ENCODE measurements around the gene ITPR3. TPM values are rescaled to one million over a fixed set of nuclear protein-coding genes. Genes with fewer than 3 reads are reported as not detected.

Gene ITPR3
- total RNA-seq, 1 donor from 2014 or later: 17.7 TPM

DNA sequence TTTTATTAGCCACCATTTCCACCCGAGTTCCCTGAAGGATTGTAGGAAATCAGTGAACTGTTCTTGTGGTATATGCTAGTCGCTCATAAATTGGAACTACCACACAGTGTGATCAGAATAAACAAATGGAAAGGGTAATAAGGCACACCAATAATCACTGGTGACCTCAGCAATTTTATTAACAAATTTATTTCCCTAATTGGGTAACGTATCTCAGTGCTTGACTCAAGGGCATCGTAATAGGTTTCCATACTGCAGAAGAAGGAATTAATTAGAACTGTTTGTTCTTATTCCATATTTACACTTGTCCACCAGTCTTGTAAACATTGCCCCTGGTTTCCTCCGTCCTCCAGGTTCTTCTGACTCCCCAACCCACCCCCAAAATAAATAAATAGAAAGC is 100.4 kb downstream of the ITPR3 start:
- no peak overlapping the region for H3K27ac Mint-ChIP-seq (ENCODE audit: unreplicated experiment)
- Histone ChIP-seq H3K4me3 (ENCODE audit: insufficient read depth, low read depth, low read length) (no peak overlapping the region), H3K9ac (ENCODE audit: low read length) (no peak overlapping the region), H3K27me3 (ENCODE audit: insufficient read depth, low read length) (peaks cover 52% of the 10 kb centered on the region), H3K79me2 (ENCODE audit: insufficient read depth, low read length) (no peaks in the 10 kb centered on the region), H3K9me3 (ENCODE audit: insufficient read depth, low read depth, low read length) (no peaks in the 10 kb centered on the region), H3K27ac (ENCODE audit: low read depth, low read length) (no peak overlapping the region), H3K4me1 (ENCODE audit: insufficient read depth, low read length) (no peaks in the 10 kb centered on the region), H2AFZ (ENCODE audit: low read depth, low read length) (no peak overlapping the region), H3K36me3 (ENCODE audit: insufficient read depth, low read length) (no peaks in the 10 kb centered on the region), H4K20me1 (ENCODE audit: insufficient read depth, low read length) (no peaks in the 10 kb centered on the region), H3K4me2 (ENCODE audit: low read length) (no peak overlapping the region)
- H3K4me1 Mint-ChIP-seq (ENCODE audit: low read depth, unreplicated experiment): no peaks in the 10 kb centered on the region
- H3K9me3 Mint-ChIP-seq (ENCODE audit: unreplicated experiment): no peaks in the 10 kb centered on the region
- H3K36me3 Mint-ChIP-seq (ENCODE audit: low read depth, unreplicated experiment): peaks cover 4% of the 10 kb centered on the region
- H3K4me3 Mint-ChIP-seq (ENCODE audit: unreplicated experiment): no peak overlapping the region
- TF ChIP-seq EZH2 (IDR thresholded peaks at IDR 0.05; ENCODE audit: insufficient read depth, low read length): no peak
- TF ChIP-seq, protein P1, sequence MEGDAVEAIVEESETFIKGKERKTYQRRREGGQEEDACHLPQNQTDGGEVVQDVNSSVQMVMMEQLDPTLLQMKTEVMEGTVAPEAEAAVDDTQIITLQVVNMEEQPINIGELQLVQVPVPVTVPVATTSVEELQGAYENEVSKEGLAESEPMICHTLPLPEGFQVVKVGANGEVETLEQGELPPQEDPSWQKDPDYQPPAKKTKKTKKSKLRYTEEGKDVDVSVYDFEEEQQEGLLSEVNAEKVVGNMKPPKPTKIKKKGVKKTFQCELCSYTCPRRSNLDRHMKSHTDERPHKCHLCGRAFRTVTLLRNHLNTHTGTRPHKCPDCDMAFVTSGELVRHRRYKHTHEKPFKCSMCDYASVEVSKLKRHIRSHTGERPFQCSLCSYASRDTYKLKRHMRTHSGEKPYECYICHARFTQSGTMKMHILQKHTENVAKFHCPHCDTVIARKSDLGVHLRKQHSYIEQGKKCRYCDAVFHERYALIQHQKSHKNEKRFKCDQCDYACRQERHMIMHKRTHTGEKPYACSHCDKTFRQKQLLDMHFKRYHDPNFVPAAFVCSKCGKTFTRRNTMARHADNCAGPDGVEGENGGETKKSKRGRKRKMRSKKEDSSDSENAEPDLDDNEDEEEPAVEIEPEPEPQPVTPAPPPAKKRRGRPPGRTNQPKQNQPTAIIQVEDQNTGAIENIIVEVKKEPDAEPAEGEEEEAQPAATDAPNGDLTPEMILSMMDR (IDR thresholded peaks at IDR 0.05; ENCODE audit: insufficient read depth, low read depth, low read length): no peak
- no peak for FAIRE-seq
- DNase-seq (ENCODE audit: low read depth): no peak
- peaks cover 42% of the 10 kb centered on the region for H3K27me3 Mint-ChIP-seq (ENCODE audit: low read depth, unreplicated experiment)

DNA sequence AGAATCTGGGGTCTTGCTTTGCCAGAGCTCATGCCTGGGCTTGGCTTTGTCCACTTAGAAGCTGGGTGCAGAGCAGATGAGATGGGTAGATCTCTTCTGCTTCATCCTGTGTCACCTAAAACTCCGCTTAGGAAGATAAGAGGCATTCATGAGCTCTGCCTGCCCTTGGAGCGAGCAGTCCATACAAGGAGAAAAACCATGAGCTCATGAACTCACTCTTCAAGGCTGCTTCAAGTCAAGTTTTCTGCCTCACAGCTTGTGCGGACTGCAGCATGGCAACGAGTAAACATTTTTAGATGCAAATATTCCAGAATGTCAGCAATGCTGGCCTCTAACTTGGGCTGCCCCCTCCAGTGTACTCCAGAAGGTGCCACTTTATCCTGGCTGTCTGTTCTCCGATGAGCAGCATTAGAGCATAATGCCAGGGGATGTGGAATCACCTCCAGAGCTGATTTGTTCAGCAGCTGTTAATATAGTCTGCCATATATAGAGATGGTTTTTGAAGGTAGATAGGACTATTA is 101.0 kb downstream of the ITPR3 start:
- no peak for TF ChIP-seq EZH2 (IDR thresholded peaks at IDR 0.05; ENCODE audit: insufficient read depth, low read length)
- TF ChIP-seq, protein P1 (IDR thresholded peaks at IDR 0.05; ENCODE audit: insufficient read depth, low read depth, low read length): no peak
- Mint-ChIP-seq H3K27ac (ENCODE audit: unreplicated experiment) (no peak overlapping the region), H3K9me3 (ENCODE audit: unreplicated experiment) (no peaks in the 10 kb centered on the region)

GRCh38 chr6:33723371-33724085 is 102.4 kb downstream of the ITPR3 start:
- no peak overlapping the region for H3K9ac ChIP-seq (ENCODE audit: low read length)
- Mint-ChIP-seq H3K36me3 (ENCODE audit: low read depth, unreplicated experiment) (peaks cover 4% of the 10 kb centered on the region), H3K4me1 (ENCODE audit: low read depth, unreplicated experiment) (no peaks in the 10 kb centered on the region), H3K4me3 (ENCODE audit: unreplicated experiment) (no peak overlapping the region), H3K27me3 (ENCODE audit: low read depth, unreplicated experiment) (peaks cover 52% of the 10 kb centered on the region), H3K27ac (ENCODE audit: unreplicated experiment) (no peak overlapping the region), H3K9me3 (ENCODE audit: unreplicated experiment) (peaks cover 2% of the 10 kb centered on the region)
- H3K9me3 ChIP-seq (ENCODE audit: insufficient read depth, low read depth, low read length): no peaks in the 10 kb centered on the region
- H2AFZ ChIP-seq (ENCODE audit: low read depth, low read length): no peak overlapping the region
- no peak overlapping the region for H3K27ac ChIP-seq (ENCODE audit: low read depth, low read length)
- H3K27me3 ChIP-seq (ENCODE audit: insufficient read depth, low read length): peaks cover 57% of the 10 kb centered on the region
- no peak overlapping the region for H3K4me3 ChIP-seq (ENCODE audit: insufficient read depth, low read depth, low read length)
- no peak for TF ChIP-seq EZH2 (IDR thresholded peaks at IDR 0.05; ENCODE audit: insufficient read depth, low read length)
- TF ChIP-seq, protein P1 (IDR thresholded peaks at IDR 0.05; ENCODE audit: insufficient read depth, low read depth, low read length): no peak
- FAIRE-seq (no peak), DNase-seq (ENCODE audit: low read depth) (no peak)
- H3K79me2 ChIP-seq (ENCODE audit: insufficient read depth, low read length): no peaks in the 10 kb centered on the region
- H4K20me1 ChIP-seq (ENCODE audit: insufficient read depth, low read length): no peaks in the 10 kb centered on the region
- H3K4me2 ChIP-seq (ENCODE audit: low read length): no peak overlapping the region
- H3K36me3 ChIP-seq (ENCODE audit: insufficient read depth, low read length): no peaks in the 10 kb centered on the region
- H3K4me1 ChIP-seq (ENCODE audit: insufficient read depth, low read length): no peaks in the 10 kb centered on the region

More for the DNA sequence above, 101.0 kb downstream of the ITPR3 start:
- DNase-seq (ENCODE audit: low read depth): no peak
- Histone ChIP-seq H4K20me1 (ENCODE audit: insufficient read depth, low read length) (no peaks in the 10 kb centered on the region), H2AFZ (ENCODE audit: low read depth, low read length) (no peak overlapping the region), H3K4me3 (ENCODE audit: insufficient read depth, low read depth, low read length) (no peak overlapping the region), H3K27me3 (ENCODE audit: insufficient read depth, low read length) (peaks cover 52% of the 10 kb centered on the region), H3K9me3 (ENCODE audit: insufficient read depth, low read depth, low read length) (no peaks in the 10 kb centered on the region), H3K79me2 (ENCODE audit: insufficient read depth, low read length) (no peaks in the 10 kb centered on the region), H3K36me3 (ENCODE audit: insufficient read depth, low read length) (no peaks in the 10 kb centered on the region), H3K9ac (ENCODE audit: low read length) (no peak overlapping the region), H3K27ac (ENCODE audit: low read depth, low read length) (no peak overlapping the region), H3K4me2 (ENCODE audit: low read length) (no peak overlapping the region), H3K4me1 (ENCODE audit: insufficient read depth, low read length) (no peaks in the 10 kb centered on the region)
- Mint-ChIP-seq H3K4me1 (ENCODE audit: low read depth, unreplicated experiment) (no peaks in the 10 kb centered on the region), H3K36me3 (ENCODE audit: low read depth, unreplicated experiment) (peaks cover 4% of the 10 kb centered on the region), H3K27me3 (ENCODE audit: low read depth, unreplicated experiment) (peaks cover 45% of the 10 kb centered on the region), H3K4me3 (ENCODE audit: unreplicated experiment) (no peak overlapping the region)
- no peak for FAIRE-seq
